Activated T-helper 1 cell treated with anti-CD3 and anti-CD28 coated beads, Interleukin-2, amount 50 U/mL, for 16 hours (primary cell): ENCODE measurements around the gene NLGN2.

Experiments used
- DNase-seq, 2 donors: peaks; one replicate each; pipeline ENCODE4 v3.0.0-alpha.2; 2020; ENCODE audit warnings: low read depth in 1 of 2, low spot score in 1 of 2

The NLGN2 gene

DNA sequence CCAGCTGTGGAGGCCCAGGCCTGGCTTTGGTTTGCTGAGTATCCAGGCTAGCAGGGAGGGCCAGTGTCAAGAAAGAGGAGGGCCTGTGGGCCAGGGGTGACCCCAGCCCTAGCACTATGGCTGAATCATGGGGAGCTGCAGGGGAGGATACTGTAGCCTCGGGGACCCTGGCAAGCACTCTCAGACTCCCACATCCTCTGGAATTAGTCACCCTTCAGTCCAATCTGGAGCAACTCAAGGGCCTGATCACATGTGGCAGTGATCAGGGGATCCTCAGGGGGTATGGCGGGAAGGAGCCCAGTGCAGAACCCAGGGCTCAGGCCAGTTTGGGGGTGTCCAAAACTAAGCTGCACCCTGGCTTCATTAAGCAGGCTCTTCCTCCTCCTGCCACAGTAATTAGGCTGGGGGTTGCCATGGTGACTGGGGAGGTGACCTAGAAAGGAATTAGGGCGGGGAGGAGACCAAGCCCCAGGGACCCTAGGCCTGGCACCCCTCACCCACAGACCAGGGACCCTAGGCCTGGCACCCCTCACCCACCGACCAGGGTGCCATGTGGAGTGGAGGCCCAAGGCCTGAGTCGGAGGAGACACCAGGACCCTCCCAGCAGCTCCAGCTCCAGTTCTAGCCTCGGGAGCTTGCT lies 5.8 kb downstream of the NLGN2 start:
- no peak for DNase-seq

DNA sequence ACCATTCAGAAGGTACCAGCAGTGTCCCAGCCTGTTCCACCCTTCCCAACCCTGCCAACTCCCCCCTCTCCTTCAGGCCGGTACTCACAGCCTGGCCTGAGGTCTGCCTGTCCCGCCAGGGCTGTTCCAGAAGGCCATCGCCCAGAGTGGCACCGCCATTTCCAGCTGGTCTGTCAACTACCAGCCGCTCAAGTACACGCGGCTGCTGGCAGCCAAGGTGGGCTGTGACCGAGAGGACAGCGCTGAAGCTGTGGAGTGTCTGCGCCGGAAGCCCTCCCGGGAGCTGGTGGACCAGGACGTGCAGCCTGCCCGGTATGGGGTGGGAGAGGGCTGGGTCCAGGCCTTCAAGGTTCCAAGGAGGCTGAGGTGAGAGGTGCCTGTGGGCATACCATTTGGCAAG lies 7.2 kb downstream of the NLGN2 start:
- DNase-seq, result no peak

DNA sequence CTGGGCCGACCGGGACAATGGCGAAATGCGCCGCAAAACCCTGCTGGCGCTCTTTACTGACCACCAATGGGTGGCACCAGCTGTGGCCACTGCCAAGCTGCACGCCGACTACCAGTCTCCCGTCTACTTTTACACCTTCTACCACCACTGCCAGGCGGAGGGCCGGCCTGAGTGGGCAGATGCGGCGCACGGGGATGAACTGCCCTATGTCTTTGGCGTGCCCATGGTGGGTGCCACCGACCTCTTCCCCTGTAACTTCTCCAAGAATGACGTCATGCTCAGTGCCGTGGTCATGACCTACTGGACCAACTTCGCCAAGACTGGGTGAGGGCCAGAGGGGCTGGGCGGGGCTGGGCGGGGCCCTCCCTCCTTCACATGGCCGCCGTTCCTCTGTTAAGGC lies 8.1 kb downstream of the NLGN2 start:
- DNase-seq, result no peak

DNA sequence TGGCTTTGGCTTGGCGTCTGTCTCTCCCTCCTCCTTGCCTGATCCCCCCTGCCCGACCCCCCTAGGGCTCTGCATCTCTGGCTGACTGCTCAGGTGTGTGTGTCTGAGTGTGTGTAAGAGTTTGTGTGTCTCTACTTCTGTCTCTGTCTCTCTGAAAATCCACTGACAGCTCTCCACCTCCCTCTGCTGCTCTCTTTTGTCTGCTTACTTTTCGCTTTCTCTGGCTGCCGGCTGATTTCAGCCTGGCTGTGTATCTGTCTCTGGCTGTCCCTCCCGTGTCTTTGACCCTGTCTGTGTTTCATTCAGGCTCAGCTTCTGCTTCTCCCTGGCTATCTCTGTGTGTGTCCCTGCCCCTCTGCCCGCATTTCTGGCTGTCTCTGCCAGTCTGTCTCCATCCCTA lies 8.7 kb downstream of the NLGN2 start:
- no peak for DNase-seq

DNA sequence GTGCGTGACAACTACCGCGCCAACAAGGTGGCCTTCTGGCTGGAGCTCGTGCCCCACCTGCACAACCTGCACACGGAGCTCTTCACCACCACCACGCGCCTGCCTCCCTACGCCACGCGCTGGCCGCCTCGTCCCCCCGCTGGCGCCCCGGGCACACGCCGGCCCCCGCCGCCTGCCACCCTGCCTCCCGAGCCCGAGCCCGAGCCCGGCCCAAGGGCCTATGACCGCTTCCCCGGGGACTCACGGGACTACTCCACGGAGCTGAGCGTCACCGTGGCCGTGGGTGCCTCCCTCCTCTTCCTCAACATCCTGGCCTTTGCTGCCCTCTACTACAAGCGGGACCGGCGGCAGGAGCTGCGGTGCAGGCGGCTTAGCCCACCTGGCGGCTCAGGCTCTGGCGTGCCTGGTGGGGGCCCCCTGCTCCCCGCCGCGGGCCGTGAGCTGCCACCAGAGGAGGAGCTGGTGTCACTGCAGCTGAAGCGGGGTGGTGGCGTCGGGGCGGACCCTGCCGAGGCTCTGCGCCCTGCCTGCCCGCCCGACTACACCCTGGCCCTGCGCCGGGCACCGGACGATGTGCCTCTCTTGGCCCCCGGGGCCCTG lies 9.5 kb downstream of the NLGN2 start:
- DNase-seq, result no peak

DNA sequence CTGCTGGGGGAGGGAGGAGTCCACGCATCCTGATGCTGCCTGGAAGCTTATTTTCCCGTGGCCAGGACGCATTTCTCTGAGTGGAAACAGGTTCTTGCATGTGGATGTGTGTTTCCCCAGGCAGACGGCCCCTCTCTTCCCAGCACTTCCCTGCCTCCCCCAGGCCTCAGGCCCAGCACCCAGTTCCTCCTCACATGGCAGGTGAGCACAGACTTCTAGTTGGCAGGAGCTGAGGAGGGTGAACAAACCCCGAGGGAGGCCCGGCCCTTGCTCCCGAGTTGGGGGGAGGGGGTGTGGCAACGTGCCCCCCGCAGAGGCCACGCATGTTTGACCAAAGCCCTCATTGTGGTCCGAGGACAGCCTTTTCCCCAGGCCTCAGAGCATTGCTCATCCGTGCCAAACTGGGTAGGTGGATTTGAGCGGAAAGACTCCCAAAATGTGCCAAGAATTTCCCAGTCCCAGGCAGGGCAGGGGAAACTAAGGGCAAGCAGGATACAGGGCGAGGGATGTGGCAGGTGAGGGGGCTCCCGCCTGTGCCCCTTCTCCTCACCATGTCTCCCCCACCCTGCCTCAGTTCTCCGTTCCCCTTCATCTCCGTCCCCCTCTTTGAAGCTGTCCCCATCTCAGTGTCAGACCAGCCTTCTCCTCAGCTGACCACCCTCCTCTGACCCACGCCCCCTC lies 11.0 kb downstream of the NLGN2 start:
- DNase-seq, result no peak

DNA sequence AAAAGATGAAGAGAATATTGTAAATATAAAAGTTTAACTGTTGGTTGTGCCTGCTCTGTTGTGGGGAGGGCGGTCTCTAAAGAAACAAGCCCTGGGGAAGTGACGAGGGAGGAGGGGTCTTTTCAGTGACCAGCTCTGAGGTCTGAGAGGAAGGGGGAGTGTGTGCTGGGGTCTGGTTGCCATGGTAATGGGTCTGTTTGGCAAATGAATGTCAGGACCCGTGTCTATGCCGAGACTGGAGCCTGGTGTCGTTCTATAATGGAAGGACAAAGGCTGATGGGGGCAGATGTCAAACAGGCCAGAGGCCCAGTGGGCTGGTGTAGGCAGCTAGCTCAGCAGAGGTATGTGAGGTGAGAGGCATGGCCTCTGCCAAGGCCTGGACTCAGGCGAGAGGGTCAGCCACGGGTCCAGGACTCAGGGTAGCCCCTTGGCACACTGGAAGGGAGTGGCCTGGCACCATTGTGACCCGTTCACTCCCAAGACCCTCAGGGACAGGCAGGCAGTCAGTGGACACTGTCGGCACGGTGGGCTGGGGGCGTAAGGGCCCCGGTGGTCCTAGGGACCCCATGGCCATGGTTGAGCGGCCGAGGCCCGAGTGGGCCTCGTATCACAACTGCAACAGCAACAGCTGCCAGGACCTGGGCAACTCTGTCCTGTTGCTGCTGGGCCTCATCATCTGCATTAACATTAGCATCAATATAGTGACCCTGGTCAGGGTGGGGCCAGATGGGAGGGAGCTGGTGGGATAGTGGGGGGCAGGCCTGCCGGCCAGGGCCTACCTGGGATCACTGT lies 12.4 kb downstream of the NLGN2 start, which contains the start of gene SPEM1:
TSS of gene SPEM1 (plus strand) at position 506 of the 792 bp plus-strand sequence. CDS start at position 567, 61 bp downstream.
- DNase-seq, result no peak

DNA sequence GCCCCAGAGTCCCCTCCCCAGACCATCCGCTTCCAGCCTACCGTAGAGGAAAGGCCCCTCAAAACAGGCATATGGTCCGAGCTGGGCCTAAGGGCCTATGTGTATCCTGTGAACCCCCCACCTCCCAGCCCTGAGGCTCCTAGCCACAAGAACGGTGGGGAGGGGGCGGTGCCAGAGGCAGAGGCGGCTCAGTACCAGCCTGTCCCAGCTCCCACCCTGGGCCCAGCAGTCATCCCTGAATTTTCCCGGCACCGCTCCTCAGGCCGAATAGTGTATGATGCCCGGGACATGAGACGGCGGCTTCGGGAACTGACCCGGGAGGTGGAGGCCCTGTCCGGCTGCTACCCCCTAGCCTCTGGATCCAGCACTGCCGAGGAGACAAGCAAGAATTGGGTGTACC lies 13.5 kb downstream of the NLGN2 start:
- no peak for DNase-seq

DNA sequence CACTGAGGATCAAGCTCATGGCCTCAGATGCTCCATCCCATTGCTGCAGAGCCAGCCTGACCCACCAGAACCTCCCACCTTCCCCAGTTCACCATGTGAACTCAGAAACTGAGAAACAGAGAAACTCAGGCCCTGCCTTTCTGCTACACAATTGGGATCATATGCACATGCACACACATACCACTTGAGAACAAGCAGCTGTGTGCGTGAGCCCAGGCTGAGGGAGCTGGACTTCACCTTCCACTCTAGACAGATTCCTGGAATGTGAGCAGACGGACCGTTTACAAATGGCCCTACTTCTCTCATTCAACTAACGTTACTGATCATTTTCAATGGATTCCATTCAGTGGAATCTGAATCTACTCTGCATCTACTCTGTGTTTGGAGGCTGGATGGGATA lies 16.0 kb downstream of the NLGN2 start:
- no peak for DNase-seq

DNA sequence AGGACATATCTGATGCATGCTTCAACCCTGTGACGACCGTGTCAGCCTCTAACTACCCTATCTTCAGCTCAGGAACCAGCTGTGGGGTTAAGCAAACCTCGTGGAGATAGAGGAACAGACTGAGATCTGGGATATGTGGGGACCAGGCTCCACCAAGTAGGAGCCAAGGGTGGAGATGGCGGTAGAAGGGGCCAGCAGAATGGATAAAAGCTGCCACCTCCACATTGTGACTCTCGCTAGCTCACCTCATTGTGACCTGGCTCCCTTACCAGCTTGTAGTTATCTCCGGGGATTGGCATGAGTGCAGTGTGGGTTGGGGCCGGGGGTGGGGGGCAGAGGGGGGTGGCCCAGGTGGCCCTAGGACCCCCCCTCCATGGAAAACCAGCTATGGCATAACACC lies 17.7 kb downstream of the NLGN2 start, which contains the start of gene SPEM2:
TSS of gene SPEM2 (plus strand) at position 301 of the 400 bp plus-strand sequence. CDS start at position 374, 73 bp downstream.
- DNase-seq, result no peak

DNA sequence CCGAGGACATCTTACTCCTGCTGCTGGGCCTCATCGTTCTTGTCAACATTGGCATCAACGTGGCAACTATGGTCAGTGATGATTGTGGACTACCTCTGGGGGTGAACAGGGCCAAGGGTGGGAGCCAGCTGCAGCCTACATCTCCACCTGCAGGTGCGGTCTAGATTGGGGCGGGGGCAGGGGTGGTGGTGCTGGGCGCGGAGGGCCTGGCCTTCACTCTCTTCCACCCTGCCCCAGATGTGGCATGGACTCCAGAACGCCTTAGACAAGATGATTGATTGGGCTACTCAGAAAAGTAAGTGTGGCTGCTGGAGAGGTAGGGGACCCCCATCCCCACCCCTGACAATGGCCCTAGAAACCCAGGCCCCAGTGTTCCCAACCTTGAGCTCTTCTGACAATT lies 18.1 kb downstream of the NLGN2 start:
- DNase-seq, result no peak

DNA sequence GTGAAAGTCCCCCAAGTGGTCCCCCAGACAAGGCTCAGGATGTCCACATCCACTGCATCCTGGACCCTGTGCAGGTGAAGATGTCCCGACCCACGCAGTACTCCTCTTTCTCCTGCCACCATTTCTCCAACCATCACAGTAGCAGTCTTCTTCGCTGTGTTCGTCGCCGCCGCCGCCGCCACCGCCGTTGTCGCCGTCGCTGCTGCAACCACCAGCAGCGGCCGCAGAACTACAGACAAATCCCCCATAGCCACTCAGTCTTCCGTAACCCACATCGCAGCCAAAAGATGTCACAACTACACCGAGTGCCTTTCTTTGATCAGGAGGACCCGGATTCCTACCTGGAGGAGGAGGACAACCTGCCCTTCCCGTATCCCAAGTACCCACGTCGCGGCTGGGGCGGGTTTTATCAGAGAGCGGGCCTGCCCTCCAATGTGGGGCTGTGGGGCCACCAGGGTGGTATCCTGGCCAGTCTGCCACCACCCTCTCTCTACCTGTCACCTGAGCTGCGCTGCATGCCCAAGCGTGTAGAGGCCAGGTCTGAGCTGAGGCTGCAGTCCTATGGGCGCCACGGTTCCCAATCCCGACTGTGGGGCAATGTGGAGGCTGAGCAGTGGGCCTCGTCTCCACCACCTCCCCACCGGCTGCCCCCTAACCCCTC lies 18.7 kb downstream of the NLGN2 start:
- DNase-seq, result no peak

DNA sequence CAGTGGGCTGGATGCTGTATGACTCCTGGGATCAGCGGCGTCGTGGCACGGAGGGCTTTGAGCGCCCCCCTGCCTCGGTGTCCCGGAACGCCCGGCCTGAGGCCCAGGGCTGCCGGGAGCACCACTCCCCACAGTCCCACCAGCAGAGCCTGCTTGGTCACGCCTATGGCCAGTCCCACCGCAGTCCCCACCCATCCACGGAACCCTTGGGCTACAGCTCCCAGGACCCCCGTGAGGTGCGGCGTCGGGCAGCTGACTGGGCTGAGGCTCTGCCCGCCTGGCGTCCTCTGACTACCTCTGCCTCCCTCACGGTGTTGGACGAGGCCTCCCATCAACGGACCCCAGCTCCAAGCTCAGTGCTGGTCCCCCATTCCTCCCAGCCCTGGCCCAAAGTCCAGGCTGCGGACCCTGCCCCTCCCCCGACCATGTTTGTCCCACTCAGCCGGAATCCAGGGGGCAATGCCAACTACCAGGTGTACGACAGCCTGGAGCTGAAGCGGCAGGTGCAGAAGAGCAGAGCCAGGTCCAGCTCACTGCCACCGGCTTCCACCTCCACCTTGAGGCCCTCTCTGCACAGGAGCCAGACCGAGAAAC lies 19.3 kb downstream of the NLGN2 start:
- no peak for DNase-seq

DNA sequence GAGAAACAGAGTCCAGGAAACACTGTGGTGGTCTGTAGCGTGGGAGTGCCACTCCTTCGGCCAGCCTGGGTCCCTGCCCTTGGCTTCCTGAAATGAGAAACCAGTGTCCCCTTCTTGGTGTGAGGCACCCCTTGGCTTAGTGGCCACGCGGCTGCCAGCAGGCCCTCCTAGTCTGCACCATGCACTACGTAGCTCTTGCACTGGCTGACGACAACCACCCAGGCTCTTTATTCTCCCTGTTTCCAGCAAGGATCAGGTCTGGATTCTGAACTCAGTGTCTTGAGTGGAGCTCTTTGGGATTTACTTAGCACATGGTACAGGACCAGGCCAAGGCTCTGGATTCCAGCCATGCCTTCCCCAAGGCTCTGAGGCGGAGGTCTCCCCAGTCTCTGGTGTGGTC lies 19.9 kb downstream of the NLGN2 start:
- DNase-seq, result no peak

DNA sequence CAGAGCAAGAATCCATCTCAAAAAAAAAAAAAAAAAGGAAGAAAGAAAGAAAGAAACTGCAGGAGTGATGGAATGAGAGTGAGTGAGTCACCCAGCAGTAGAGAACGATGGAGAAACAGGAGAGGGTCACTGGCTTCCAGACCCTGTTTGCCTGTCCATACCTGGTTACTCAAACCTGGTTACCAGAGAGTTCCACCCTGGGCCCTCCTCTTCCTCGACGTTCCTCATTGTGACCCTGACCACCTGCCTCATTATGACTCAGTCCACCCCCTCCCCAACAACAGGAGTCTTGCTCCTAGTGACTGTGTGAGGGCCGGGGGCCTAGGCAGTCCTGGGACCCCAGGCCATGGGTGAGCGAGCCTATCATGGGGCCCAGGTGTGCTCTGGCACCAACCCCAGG lies 20.9 kb downstream of the NLGN2 start, which contains the start of gene SPEM3:
TSS of gene SPEM3 (plus strand) at position 301 of the 400 bp plus-strand sequence. CDS start at position 347, 46 bp downstream.
- DNase-seq, result no peak

DNA sequence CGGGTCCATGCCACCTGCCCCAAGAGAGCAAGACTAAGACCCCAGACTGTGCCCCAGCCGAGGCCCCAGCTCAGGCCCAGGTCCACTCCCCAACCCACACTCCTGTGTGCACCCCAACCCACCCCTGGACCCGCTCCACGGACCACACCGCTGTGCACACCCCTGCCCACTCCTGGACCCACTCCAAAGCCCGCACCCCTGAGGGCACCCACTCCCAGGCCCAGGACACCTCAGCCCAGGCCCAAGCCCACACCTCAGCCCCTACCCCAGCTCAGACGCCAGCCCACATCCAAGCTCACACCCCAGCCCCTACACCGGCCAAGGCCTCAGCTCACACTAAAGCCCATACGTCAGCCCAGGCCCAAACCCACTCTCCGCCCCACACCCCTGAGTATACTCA lies 22.1 kb downstream of the NLGN2 start:
- DNase-seq, result no peak

DNA sequence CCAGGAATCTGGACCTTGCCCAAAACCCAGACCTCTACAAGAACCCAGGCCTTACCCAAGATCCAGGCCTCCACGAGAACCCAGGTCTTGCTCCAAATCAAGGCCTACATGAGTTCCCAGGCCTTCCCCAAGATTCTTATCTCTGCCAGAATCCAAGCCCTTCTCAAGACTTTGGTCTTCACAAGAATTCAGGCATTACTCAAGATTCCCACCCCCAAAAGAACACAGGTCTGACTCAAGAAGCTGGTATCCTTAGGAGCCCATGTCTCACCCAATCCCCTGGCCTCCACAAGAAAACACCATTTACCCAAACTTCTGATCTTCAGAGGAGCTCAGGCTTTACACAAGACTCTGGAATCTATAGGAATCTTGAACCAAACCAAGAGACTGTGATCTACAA lies 23.6 kb downstream of the NLGN2 start:
- no peak for DNase-seq

DNA sequence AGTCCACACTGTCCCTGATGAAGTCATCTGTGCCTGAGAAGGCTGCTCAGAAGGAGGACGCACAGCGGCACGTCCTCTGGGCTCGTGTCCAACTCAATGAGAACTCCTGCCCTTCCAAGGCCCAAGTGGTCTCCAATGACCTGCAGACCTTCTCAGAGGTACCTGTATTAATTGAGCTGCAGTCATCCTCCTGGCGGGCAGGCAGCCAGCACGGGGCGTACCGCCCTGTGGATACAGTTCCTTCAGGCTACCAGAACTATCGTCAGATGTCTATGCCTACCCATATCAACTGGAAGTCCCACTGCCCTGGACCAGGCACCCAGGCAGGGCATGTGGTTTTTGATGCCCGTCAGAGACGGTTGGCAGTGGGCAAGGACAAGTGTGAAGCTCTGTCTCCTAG lies 24.7 kb downstream of the NLGN2 start:
- DNase-seq, result no peak

DNA sequence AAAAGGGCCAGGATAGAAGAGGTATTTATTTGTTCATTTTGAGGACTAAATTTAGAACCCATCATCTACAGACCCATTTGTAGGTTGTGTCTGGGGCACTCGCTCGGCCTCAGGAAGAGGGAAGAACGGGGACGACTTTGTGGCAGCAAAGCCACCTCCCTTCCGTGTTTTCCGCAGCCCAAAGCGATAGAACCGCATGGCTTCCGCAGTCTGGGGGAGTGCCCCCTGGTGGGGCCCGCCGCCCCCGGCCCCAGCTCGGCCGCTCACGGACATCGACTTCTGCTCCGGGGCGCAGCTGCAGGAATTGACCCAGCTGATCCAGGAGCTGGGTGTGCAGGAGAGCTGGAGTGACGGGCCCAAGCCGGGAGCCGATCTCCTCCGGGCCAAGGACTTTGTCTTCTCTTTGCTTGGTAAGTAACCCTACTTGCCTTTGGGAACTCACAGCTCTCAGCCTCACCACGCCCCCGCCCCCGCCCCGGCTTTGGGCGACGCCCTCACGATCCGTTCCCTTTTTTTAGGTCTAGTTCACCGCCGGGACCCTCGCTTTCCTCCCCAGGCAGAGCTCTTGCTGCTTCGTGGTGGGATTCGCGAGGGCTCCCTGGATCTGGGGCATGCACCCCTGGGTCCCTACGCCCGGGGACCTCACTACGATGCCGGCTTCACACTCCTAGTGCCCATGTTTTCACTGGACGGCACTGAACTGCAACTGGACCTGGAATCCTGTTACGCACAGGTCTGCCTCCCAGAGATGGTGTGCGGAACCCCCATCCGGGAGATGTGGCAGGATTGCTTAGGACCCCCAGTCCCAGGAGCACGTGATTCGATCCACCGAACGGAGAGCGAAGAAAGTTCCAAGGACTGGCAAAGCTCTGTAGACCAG lies 28.3 kb downstream of the NLGN2 start:
- peak; percentile 32 to 45 for DNase-seq
